Measurements from ENCODE around the gene GAD2.

The GAD2 gene

GRCh38 chr10:26216585-26217395 is at the start of gene GAD2:
TSS of gene GAD2 (plus strand) at chr10:26216774. CDS start at chr10:26216810, 36 bp downstream.
- no peak for DNase-seq (ENCODE audit: low spot score)

GRCh38 chr10:26169466-26169865 is 47.1 kb upstream of the GAD2 start:
- no peak for DNase-seq (ENCODE audit: low spot score)

GRCh38 chr10:26172131-26172530 is 44.4 kb upstream of the GAD2 start:
- DNase-seq (ENCODE audit: low spot score) = no peak

- DNase-seq (ENCODE audit: low spot score) = no peak
Measured at GRCh38 chr10:26173837-26174236, 42.7 kb upstream of the GAD2 start.

GRCh38 chr10:26177341-26177740 is 39.2 kb upstream of the GAD2 start:
- DNase-seq (ENCODE audit: low spot score) = no peak

GRCh38 chr10:26194275-26194674 is 22.3 kb upstream of the GAD2 start:
- DNase-seq (ENCODE audit: low spot score) = no peak

- no peak for DNase-seq (ENCODE audit: low spot score)
Measured at GRCh38 chr10:26197248-26197647, 19.3 kb upstream of the GAD2 start.

GRCh38 chr10:26198119-26198518 is 18.5 kb upstream of the GAD2 start:
- no peak for DNase-seq (ENCODE audit: low spot score)

GRCh38 chr10:26199841-26200240 is 16.7 kb upstream of the GAD2 start:
- no peak for DNase-seq (ENCODE audit: low spot score)

- DNase-seq (ENCODE audit: low spot score) = no peak
Measured at GRCh38 chr10:26205223-26205622, 11.4 kb upstream of the GAD2 start.

- DNase-seq (ENCODE audit: low spot score) = no peak
Measured at GRCh38 chr10:26211781-26212444, 4.7 kb upstream of the GAD2 start.

GRCh38 chr10:26212511-26212910 is 4.1 kb upstream of the GAD2 start:
- no peak for DNase-seq (ENCODE audit: low spot score)

GRCh38 chr10:26213157-26213800 is 3.3 kb upstream of the GAD2 start:
- DNase-seq (ENCODE audit: low spot score) = no peak

- DNase-seq (ENCODE audit: low spot score) = no peak
Measured at GRCh38 chr10:26214004-26214403, 2.6 kb upstream of the GAD2 start.

- DNase-seq (ENCODE audit: low spot score) = no peak
Measured at GRCh38 chr10:26214551-26215395, 1.8 kb upstream of the GAD2 start.

GRCh38 chr10:26215396-26215934 is 1.1 kb upstream of the GAD2 start:
- no peak for DNase-seq (ENCODE audit: low spot score)

GRCh38 chr10:26215935-26216584 is 514 bp upstream of the GAD2 start:
- DNase-seq (ENCODE audit: low spot score) = no peak

GRCh38 chr10:26217396-26218086 is 967 bp downstream of the GAD2 start:
- DNase-seq (ENCODE audit: low spot score) = no peak

- no peak for DNase-seq (ENCODE audit: low spot score)
Measured at GRCh38 chr10:26219676-26220075, 3.1 kb downstream of the GAD2 start.

GRCh38 chr10:26220901-26221300 is 4.3 kb downstream of the GAD2 start:
- no peak for DNase-seq (ENCODE audit: low spot score)

- DNase-seq (ENCODE audit: low spot score) = no peak
Measured at GRCh38 chr10:26221541-26221940, 5.0 kb downstream of the GAD2 start.

All from HuH-7.5 (cell line).